Measurements from ENCODE around the gene MINDY2.

DNA sequence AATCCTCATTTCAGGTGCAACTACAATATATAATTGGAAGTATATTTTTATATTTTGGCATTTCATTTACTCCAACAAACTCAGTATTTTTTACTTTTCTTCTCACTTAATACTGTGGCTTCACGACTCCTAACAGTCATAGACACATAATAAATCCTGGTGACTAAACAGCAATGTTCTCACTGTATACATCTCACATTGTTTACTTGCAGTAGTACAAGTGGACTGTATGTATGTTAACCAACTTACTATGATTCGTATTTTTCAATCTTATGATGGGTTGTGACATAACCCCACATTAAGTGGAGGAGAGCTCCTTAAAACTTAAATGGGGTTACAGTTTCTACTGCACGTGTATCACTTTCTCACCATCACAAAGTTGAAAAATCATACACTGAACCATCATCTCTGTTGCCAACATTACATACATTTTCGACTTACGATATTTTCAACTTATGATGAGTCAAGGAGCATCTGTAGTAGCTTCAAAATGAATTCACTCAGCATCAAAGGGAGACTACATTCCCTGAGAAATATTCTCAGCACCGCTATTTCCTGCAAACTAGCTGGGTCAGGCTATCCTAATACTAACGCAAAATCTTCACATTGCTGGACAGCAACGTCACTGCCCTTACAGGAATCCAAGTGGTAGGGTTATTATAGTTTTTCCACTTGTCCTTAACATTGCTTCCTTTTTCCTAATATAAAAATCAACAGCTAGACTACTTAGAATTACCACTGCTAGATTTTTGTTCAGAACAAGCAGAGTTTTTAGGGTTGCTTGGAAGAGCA is 28.9 kb upstream of the MINDY2 start:
- TF ChIP-seq, protein P1, sequence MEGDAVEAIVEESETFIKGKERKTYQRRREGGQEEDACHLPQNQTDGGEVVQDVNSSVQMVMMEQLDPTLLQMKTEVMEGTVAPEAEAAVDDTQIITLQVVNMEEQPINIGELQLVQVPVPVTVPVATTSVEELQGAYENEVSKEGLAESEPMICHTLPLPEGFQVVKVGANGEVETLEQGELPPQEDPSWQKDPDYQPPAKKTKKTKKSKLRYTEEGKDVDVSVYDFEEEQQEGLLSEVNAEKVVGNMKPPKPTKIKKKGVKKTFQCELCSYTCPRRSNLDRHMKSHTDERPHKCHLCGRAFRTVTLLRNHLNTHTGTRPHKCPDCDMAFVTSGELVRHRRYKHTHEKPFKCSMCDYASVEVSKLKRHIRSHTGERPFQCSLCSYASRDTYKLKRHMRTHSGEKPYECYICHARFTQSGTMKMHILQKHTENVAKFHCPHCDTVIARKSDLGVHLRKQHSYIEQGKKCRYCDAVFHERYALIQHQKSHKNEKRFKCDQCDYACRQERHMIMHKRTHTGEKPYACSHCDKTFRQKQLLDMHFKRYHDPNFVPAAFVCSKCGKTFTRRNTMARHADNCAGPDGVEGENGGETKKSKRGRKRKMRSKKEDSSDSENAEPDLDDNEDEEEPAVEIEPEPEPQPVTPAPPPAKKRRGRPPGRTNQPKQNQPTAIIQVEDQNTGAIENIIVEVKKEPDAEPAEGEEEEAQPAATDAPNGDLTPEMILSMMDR (IDR thresholded peaks at IDR 0.05), result no peak
- TF ChIP-seq POLR2A (IDR thresholded peaks at IDR 0.05), result no peak
